GM21515 (cell line): ENCODE measurements around the gene MYOM3.

Experiments
- ATAC-seq: cut with Tn5 transposase; IDR thresholded peaks from one replicate; pipeline ENCODE4 v1.9.1; 2021; ENCODE audit not compliant: unreplicated experiment

MYOM3 gene

DNA sequence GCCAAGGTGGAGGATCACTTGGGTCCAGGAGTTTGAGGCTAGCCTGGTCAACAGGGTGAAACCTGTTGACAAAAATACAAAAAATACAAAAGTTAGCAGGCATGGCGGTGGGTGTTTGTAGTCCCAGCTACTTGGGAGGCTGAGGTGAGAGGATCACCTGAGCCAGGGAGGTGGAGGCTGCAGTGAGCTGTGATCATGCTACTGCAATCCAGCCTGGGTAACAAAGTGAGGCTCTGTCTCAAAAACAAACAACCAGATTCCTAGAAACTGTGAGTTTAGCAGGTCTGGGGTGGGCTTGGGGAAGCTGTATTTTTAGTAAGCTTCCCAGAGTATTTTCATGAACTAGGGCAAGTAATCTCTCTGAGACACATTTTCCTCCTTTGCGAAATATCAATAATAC lies 5.2 kb upstream of the MYOM3 start:
- no peak for ATAC-seq

DNA sequence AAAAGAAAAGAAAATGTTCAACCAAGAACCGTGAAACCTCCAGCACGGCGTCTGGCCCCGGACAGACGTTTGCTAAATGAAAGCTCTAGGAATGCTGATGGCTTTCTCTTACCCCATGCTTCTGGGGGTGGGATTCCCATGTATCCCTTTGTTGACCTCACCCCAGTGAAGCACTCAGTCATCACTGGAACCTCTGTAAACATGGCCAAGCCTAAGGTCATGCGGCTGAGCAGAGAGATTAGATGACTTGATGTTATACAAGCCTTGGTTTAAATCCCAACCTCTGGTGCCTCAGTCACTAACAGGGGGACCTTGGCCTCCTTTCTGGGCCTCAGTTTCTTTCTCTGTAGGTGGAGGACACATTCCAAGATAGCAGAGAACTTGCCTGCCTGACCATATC lies 2.8 kb upstream of the MYOM3 start:
- ATAC-seq, result no peak

DNA sequence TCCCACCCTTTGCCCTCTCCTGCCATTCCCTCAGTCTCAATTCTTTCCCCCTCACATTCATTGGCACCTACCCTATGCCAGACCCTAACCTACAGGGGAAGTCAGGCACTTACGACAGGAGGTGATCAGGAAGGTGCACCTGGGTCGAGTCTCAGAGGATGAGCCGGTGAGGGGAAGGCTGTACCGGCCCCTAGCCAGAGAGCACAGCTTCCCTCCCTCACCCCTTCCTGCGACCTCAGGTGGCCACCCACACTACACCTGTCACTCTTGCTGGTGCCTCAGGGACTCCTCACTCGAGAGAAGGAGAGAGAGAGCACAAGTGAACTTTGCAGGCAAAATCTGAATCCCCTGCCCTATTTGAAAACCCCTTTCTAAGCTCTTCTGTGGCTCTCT lies 1.7 kb upstream of the MYOM3 start:
- ATAC-seq, result no peak

DNA sequence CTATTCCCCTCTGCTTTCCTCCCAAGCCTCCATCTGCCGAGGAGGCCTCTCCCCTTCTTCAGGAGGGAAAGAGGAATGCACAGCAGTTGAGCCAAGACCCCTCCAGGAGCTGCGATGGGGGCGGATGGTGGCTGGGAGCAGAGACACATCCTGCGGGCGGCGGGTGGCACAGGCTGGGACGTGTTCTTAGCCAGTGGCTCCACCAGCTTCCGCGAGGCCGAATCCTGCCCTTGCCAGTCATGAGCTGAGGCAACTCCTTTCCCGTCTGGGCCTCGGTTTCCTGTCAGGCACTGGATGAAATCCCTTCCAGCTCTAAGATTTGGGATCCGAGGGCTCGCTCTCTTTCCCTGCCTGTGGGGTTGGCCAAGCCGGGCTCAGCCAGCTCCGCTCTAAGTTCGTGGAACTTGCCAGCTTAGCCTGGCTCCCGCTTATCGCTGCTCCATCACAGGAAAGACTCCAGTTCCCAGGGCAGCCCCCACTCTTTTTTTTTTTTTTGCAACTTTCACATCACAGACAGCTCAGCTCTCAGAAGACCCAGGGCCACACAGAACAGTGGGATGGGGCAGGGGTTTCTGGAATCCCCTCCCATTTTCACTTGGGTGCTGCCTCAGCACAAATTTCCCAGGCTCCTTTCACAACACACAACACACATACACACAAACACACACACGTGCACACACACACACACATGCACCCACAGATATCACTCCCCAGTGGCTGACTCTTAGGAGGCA lies 506 bp downstream of the MYOM3 start:
- ATAC-seq, result no peak

DNA sequence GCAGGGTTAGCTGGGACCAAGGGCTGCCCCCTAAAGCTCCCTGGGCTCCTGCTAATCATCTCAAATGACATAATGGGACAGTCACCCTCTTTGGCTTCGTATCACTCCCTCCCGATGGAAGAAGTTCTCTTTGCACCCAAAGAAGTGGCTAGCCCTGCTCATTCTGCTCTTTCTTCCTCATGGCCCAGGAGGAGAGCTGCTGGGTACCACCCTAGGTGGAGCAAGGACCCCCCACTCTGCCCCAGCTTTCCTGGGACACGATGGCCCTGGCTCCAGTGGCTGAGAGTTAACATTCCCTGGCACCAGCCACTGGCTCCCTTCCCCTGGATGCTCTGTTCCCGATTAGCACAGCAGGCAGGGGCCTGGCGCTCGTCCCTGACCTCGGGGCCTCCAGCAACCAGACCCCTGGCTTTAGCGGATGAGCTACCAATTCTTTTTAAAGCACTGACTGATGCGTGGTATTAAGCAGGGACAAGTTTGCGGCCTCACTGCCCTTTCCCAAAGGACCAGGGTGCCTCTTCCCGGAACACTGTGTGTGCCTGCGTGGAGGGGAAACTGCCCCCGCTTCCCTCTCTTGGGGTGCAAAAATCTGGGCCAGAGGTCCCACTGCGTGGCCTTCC lies 1.2 kb downstream of the MYOM3 start:
- no peak for ATAC-seq

DNA sequence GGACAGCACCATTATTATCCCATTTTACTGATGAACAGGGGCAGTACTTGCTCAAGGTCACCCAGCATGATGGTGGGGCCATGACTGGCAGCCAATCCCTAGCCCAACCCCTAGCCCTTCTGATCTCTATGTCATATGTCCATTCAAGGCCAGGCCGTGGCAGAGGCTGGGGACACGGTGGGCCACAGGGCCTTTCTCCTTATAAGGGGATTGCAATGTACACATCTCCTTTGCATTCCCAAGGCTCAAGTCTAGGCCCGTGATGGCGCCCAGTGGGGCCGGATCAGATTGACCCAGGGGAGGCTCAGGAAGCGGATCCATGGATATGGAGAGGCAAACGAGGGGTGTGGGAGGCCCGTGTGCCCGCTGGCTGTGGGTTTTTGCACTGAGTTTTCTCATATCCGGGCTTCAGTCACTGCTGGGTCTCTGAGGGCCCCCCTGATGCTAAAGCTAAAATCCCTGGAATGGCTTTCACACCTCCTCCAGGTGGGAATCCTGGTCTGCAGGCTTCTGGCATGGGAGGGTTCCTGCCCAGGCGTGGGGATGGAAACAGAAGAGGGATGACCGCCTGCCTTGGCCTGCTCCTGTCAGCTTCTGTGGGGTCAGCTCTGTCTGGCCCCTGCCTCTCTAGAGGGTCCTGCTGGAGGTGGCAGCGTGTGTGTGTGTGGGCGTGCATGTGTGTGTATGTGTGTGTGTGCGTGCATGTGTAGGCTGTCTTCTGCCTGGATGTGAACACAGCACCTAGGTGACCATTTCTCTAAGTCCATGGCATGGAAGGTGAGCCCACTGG lies 2.1 kb downstream of the MYOM3 start:
- ATAC-seq, result no peak

DNA sequence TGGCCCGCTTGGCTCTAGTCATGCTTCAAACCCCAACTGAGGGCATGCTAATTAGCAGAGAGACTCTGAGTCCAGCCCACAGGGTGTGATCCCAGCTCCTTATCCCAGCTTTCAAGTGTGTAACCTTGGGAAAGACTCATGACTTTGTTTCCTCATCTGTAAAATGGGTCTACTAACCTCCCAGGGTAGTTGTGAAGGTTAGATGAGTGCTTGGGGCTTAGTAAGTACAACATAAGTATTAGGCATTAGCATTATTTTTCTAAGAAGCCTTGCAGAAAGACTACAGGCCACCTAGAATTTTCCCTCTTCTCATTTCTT lies 2.8 kb downstream of the MYOM3 start:
- no peak for ATAC-seq

DNA sequence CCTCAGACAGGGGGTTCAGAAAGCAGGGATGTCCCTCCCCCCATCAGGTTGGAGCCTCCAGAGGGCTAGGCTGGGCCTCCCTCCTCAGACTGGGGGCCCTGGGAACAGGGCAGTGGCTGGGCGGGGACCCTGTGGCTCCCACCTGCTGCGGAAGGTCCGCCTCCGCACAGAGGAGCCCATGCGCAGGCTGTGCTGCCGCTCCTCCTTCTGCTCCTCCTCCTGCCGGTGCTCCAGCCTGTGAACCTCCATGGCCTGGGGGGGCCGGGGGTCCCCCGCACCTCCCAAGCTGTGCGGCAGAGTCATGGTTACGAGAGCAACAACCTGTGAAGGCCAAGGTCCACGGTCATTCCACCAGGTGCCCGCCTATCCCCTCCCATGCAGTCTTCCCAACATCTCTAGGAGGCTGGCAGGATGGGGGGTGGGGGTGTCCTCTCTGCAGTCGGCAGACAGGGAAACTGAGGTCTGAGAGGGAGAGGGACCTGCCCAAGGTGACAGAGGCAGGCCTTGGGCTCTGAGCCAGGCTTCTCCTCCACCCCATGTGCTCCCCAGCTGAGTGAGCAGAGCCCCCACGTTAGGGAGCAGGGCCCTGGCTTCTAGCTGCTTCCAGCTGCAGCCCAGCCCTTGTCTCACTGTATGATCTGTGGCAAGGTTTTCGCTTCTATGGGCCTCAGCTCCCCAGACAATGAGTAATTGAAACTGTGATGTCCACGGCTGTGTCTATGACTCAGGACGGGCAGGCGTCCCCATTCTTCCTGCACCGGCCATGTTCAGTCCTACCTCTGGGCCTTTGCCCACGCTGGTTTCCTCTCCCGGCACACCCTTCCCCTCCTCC lies 3.4 kb downstream of the MYOM3 start:
- no peak for ATAC-seq

DNA sequence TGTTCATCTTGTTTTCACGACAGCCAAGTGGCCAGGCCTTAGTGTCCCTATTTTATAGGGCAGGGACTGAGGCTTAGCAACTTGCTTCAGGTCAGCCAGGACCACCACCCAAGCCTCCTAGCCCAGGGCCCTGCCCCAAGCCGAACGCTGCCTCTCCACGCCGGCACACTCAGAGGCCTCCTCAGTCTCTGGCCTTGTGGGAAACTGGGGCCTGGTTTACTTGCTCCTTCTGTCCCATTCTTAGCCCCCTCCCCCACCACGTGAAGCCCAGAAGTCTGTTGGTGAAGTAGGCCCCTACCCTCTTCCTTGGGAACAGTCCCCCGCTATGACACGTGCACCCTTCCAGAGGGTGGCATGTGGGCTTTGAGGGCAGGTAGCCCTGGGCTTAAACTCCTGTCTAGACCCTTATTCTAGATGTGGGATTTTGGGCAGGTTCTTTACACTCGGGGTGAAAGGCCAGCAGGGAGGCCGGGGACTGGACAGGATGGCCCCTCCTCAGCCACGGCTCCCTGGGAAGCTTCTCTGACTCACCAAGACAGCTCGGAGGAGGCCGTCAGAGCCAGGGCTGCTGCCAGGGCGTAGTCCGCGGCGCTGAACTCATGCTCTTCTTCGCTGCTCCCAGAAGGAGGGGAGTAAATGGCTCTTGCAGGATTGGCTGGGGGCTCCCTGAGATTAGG lies 4.3 kb downstream of the MYOM3 start:
- ATAC-seq, result no peak

DNA sequence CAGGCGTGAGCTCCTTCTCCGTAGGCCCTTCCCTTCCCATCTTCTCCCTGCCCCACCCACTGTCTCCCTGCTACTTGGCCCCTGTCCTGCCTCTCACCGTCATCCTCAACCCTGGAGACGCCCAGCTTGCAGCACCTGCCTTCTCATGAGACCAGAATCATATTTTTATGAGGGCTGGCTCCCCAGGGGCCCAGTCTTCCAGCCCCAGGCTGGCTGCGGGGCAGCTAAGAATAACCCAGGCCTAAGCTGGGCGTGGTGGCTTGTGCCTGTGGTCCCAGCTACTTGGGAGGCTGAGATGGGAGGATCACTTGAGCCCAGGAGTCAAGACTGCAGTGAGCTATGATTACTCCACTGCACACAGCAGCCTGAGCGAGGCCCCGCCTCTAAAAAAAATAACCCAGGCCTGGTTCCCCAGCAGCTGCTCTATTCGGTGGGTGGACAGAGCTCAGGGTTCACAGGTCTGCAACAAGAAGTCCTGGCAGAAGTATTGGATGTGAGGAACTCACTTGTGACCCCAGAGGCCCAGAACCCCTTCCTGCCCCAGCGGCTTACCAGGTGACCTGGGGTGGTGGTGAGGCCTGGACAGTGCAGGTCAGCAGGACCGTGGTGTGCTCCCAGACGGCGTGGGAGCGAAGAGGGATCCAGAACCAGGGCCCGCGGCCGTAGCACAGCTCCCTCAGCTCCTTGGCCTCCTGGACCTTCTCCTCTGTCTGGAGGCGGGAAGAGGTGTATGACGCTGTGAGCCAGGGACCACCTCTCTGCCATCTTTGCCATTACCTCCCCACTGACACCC lies 6.4 kb downstream of the MYOM3 start:
- no peak for ATAC-seq

DNA sequence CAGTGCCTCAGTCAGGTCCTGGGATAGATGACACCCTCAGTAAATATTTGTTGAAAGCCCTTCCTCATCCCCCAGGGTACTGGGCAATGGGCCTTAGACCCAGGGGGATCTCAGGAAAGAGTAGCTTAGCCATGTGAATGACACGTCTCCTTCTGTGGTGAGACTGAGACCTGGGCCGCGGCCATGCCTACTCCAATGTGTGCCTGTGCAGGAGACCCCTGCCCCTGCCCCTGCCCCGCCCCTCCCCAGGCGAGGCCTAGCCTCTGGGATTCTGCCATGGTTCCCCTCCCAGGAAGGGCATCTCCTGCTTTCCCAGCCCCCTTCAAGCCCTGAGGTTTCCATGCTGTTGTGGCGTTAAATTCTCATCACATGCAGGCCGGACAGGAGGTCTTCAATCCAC lies 7.1 kb downstream of the MYOM3 start:
- no peak for ATAC-seq

DNA sequence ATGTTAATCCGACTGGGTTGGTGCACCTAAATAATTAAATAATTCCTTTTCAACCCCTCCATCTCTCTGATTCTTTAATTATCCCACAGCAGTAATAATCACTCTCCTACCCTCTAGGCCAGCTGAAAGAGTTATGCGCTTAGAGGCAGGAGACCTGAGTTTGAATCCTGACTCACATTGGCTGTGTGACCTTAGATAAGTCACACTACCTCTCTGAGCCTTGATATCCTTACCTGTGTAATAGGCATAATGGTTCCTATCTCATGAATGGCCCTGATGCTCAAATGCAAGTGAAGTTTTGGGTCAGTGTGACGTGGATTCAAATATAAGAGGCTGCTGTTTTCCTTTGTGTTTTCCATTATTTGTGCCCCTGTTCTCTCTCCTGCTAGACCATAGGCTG lies 8.1 kb downstream of the MYOM3 start:
- ATAC-seq, result no peak

DNA sequence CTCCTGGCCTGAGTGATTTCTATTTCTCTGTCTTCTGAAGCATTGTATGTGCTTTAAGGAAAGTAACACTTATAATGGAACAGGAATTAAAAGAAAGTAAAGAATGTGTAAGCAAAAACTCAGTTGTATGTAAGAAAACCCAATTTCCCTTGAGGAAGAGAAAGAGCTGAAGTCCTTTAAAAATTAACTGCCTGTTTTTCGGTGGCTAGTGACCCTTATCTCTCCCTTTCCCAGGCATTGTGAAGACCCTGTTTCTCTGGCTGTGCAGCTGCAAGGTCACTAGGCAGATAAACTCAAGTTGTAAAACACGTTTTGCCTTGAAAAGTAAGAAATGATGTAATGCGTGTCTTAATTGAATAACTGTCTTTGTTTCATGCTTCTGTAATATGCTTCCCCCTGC lies 8.5 kb downstream of the MYOM3 start:
- ATAC-seq, result no peak

DNA sequence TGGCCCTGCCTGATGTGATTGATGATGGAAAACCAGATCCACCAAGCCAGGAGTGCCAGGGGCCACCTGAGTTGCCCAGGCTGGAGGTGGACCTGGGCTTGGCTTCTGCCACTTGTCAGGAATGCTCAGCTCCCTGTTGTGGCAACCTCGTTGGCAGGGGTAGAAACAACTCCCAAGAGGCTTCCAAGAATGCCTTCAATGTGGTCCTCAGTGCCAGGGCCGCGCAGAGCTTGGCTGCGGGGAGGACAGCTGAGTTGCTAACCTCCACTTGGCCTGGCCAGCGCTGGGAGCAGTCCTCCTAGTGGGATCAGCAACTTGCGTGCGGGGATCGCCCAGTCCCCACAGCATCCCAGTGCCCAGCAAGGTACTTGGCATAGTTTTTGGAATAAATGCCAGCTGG lies 9.0 kb downstream of the MYOM3 start:
- ATAC-seq, result no peak

DNA sequence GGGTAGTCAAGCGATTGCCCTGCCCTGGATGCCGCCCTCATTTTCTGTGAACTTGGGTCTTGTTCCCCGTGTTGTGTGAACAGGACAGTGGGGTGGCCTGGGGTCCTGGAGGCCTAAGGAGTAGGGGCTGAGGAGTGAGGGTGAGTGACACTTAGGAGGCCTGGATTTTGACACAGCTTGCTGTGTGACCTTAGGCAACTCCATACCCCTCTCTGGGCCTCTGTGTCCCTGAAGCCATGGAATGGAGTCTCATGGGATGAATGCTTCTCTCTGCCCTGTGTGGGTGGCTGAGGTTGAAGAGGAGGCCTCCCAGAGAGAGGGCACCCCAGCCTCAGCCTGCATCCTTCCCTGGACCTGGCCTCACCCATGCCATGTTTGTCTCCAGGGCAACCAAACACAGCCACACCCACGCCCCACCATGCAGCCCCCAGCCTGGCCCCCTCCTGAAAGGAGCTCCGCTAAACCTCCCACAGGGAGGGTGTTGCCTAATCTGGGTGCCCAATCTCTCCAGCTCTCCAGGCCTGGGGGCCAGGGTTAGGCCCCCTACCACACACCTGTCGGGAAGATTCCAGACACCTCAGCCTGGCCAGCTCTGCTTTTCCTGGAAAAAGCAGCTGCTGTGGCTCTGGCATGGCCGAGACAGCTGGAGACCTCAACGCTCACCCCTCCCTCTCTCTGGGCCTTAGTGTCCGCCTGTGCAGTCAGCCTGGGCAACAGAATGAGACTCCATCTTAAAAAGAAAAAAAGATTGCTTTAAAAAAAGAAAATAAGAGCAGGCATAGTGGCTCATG lies 9.9 kb downstream of the MYOM3 start:
- ATAC-seq, result no peak

DNA sequence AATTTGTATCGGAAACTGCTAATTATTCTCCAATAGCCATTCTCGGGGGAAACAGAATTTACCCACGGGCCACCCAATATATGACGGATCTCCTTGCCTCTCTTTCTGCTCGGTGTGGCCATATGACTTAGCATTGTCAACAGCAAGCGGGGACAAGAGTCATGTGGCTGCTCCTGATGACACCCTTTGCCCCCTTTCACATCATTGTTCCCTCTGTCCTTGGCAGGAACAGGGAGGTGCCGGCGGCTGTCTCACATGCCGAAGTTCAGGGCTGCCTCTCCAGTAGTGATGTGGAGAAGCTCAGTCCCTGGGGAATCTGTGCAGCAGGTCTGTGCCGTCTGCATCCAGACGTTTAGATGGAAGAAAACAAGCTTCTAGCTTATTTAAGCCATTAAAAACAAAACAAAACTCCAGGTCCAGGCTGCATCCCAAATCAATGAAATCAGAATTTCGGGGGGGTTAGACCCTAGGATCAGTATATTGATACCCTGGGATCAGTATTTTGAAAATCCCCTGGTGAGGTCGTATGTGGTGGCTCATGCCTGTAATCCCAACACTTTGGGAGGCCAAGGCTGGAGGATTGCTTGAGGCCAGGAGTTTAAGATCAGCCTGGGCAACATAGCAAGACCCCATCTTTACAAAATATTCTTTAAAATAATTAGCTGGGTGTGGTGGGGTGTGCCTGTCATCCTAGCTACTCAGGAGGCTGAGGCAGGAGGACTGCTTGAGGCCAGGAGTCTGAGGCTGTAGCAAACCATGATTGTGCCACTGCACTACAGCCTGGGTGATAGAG lies 10.8 kb downstream of the MYOM3 start:
- ATAC-seq, result no peak

DNA sequence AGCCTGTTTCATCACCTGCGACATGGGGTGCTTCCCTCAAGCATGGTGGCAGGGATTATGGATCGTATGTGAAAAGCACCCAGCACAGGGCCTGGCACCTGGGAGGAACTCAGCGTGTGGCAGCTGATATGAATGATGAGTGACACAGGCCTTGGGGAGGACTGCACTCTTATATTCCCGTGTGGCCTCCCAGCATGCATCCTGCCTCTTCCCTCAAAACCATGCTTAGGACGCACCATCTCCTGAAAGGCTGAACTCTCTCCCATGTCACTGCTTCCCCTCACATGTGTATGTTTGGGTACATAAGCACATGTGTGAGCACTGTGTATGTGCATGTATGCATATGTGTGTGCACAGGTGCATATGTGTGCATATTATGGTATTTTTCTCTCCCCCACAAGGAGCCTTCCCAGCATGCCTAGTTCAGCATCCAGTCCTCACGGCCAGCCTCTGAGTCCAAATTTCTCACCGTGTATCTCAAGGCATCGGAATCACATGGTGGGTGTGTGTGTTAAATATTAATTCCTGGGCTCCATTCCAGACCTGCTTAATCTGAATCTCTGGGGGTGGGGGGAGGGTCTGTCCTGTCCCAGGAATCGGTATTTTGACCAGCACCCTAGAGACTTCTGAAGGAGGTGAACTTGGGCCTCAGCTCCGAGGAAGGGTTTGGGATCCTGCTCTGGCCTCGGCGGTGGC lies 12.8 kb downstream of the MYOM3 start:
- ATAC-seq, result no peak

DNA sequence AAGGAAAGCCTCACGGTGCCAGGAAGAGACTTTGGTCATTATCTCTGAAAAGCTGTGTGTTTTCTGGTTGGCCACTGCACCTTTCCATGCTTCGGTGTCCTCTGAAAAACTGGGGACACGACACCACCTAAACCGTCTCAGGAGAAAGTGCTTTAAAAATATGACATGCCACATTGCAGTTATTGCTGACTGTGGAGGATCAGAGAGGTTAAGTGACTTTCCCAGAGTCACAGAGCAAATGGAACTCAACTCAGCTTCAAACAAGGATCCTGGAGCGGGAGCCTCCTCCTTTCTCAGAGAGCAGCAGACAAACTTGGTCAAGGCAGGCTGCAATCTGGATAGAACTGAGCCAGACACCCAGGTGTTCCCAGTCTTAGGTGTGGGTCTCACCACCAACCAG lies 13.8 kb downstream of the MYOM3 start:
- no peak for ATAC-seq
